ENCODE results near the gene COL27A1.

The COL27A1 gene

DNA sequence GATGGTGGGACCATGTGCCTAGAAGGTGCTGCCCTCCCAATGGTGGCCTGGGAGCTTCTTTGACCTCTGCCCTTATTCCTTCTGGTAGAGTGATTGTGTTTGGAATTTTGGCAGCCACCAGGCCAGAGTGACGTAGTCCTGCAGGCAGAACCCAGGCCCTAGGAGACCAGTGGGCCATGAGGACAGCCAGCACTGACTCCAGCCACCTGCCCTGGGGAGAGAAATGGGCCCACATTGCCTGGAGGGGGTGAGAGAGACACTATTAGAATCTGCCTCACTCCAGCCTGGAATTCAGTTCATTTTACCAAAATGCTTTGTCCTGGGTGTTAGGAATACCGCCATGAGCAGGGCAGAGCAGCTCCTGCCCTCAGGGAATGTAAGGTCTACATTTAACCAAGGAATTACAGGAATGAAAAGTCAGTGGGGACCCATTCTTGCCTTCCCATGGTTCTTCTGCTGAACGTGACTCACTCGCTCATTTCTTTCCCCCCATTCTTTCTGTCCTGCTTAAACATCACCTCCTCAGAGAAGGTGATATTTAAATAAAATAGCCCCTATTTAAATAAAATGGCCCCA is 5.5 kb upstream of the COL27A1 start:
- TF ChIP-seq ZNF274 (IDR thresholded peaks at IDR 0.05; ENCODE audit: low read depth, low read length): no peak
- H3K4me3 ChIP-seq (ENCODE audit: low read length): no peak overlapping the region

DNA sequence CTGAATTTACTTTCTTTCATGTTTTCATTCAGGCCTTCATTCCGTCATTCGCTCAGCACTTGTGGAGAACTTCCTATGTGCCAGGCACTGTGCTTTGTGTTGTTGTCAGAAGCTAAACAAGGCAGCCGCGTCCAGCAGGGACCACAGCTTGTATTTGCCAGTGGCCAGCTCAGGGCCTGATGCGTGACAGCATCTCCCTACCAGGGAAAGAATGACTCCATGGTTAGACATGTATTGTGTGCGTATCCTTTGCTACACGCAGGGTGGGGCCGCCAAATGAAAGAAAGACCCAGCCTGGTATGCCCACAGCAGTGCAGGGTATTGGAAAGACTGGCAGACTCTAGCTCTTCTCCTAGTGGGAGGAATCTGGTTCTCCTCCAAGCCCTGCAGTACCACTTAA is 4.7 kb upstream of the COL27A1 start:
- H3K4me3 ChIP-seq (ENCODE audit: low read length): no peak overlapping the region
- no peak for TF ChIP-seq ZNF274 (IDR thresholded peaks at IDR 0.05; ENCODE audit: low read depth, low read length)

DNA sequence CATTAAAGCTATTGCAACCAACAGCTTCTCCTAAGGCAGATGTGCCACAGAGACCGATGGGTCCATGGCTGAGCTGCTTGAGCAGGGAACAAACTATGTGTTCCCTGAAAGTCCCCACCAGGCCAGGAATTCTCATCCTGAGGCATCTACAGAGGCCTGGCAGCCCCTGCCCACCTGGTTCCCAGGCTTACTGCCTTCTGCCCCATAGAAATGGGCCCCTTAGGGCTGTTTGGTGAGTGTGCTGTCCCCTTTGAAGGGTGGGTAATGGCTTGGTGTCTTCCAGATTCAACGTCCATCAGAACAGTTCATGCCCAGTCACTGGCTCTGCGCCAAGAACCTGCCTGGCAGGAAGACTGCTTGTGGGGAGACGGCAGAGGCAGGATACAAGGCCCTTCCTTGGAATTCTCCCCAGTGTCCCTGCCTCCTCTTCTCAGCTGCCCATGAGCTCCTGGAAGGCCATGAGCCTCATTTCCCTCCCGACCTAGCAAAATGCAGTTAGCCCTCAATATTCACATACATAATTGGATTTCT is 3.8 kb upstream of the COL27A1 start:
- TF ChIP-seq ZNF274 (IDR thresholded peaks at IDR 0.05; ENCODE audit: low read depth, low read length): no peak
- H3K4me3 ChIP-seq (ENCODE audit: low read length): no peak overlapping the region

DNA sequence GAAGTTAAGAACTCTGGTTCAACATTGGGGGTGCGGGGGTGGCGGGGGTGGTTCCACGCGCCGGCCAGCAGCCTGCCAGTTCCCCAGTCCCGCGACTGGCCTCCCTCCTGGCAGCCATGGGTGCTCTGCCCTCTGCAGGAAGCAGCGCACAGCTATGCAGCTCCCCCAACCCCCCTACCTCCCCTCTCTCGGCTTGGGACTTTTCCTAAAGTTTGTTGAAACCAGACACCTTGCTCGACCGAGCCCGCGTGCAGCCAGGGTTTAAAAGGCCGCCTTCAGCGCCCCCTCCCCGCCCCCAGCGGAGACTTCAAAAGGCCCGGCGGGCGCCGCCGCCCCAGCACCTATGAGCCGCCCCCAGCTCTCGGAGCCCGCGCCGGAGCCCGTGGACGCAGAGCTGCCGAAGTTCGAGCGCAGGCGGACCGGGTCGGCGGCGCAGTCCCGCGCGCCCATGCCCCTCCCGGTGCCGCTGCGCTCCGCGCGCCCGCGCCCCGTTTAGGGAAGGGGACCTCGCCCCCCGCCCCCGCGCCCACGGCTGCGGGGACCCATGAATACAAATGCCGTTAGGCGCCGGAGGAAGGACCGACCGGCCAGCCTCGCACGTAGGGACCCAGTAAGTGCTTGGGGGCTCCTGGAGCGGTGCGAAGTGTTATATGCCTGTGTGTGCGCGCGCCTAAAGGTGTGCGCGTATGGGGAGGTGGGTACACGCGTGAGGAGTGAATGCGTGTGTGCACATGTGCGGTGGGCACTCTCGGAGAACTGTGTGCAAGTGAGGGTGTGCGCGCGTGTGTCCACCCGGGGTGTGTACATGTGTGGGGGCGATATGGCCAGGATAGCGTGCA is 1.4 kb upstream of the COL27A1 start:
- TF ChIP-seq ZNF274 (IDR thresholded peaks at IDR 0.05; ENCODE audit: low read depth, low read length): no peak

DNA sequence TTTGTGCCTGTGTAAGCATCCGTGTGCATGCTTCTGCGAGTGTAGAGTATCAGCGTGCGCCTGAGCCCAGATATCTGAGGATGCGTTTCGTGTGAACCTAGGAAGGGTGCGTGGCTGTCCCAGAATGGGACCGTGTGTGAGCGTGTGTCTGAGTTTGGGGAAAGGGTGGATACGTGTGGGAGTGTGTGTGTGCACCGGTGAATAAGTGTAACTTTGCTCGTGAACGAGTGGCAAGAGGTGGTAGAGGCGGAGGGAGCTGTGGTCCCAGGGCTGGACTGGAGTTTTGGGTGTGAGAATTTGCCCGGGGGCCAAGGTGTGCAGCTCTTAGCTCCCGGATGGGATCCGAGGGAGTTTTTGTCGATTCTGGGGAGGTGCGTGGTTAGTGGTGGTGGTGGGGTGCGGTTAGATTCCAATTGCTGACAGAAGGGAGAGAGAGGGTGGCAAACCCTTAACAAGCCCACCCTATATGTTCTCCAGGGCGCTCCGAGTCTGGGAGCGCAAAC is 686 bp upstream of the COL27A1 start:
- H3K4me3 ChIP-seq (ENCODE audit: low read length): no peak overlapping the region
- no peak for TF ChIP-seq ZNF274 (IDR thresholded peaks at IDR 0.05; ENCODE audit: low read depth, low read length)

More for the DNA sequence above, 1.4 kb upstream of the COL27A1 start:
- no peak overlapping the region for H3K4me3 ChIP-seq (ENCODE audit: low read length)

DNA sequence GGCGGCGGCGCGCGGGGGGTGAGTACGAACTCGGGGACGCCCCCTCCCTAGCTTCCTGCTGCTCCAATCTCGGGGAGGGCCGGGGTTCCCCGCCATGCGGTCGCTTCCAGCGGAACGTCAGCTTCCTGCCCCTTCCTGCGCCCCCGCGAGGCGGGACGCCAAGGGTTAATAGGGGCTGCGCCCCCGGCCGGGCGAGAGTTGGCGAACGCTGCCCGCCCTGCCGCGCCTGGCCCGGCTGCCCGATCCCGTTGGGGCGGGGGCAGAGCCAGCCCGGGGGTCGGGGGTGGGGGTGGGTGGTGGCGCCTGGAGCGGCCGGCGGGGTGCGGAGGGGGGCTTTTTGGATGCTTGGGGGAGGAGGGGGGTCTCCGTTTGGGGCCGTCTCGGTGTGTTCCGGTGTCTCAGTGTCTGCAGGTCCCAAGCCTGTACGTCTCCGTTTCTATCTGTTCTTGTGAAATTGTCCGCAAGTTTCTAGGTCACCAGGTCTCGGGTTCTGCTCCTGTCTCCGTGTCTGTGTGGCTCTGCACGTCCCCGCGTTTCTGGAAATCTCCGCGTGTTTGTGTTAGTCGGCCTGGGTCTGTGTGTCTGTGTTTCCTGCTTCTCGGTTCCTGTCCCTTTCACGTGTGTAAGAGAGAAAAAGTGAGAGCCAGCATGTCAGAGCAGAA is 789 bp downstream of the COL27A1 start:
- no peak for TF ChIP-seq ZNF274 (IDR thresholded peaks at IDR 0.05; ENCODE audit: low read depth, low read length)
- no peak overlapping the region for H3K4me3 ChIP-seq (ENCODE audit: low read length)

DNA sequence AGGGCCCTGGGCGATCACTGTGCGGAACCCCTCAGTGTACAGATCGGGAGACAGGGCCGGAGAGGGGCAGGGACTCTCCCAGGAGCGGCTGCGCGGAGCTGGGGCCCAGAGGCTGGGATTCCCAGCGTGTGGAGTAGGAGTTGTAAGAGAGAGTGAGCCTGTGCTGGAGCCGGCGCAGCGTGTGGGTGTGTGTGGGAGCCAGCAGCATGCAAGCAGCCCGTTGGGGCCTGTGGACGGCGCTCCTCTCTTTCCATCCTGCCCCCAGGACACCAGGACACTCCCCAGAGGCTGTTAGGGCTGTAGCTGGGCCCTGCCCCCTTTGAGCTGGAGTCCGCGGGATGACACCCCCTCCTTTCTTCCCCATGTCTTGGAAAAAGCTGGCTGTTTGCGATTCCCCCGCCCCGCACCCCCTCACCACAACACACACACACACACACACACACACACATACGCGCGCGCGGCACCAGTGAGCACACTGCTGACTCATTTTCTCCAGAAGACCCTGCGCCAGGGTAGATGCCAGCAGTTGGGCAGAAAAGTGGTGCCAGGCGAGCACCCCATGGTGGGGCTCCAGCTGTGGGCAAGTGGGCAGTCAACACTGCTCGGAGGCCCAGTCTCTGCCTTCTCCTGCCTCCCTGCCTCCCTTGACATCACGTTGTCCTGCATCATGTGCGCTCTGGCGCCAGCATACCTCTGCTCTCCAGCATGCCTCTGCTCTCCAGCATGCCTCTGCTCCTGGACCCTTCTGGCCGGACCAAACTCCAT is 1.5 kb downstream of the COL27A1 start:
- no peak for TF ChIP-seq ZNF274 (IDR thresholded peaks at IDR 0.05; ENCODE audit: low read depth, low read length)
- no peak overlapping the region for H3K4me3 ChIP-seq (ENCODE audit: low read length)

DNA sequence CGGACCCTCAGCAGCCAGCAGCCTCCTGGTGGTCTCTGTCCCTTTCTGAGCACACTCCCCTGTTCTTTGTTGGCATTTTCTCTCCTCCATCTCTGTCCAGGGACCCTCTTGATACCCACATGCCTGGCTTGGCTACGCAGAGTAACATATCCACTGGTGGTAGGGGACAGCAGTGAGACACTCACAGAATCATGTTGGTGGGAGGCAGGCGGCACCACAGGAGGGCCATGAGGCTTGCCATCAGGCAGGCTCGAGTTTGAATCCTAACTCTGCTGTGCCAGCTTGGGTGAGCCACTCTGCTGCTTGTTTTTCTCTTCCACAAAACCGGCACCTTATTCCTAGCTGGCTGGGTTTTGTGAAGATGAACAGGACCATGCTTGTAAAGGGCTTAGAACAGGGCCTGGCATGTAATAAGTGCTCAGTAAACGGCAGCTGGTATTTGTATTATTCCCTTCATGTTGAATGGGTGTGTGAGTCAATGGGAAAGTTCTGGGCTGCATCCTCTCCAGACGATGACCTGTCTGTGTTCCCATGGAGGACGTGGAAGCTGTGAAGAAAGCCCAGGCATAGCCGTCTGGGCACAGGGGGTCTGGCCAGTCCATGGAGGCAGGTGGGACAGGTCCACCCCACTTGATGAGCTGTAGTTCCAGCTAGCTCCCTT is 2.3 kb downstream of the COL27A1 start:
- TF ChIP-seq ZNF274 (IDR thresholded peaks at IDR 0.05; ENCODE audit: low read depth, low read length): no peak
- no peak overlapping the region for H3K4me3 ChIP-seq (ENCODE audit: low read length)

DNA sequence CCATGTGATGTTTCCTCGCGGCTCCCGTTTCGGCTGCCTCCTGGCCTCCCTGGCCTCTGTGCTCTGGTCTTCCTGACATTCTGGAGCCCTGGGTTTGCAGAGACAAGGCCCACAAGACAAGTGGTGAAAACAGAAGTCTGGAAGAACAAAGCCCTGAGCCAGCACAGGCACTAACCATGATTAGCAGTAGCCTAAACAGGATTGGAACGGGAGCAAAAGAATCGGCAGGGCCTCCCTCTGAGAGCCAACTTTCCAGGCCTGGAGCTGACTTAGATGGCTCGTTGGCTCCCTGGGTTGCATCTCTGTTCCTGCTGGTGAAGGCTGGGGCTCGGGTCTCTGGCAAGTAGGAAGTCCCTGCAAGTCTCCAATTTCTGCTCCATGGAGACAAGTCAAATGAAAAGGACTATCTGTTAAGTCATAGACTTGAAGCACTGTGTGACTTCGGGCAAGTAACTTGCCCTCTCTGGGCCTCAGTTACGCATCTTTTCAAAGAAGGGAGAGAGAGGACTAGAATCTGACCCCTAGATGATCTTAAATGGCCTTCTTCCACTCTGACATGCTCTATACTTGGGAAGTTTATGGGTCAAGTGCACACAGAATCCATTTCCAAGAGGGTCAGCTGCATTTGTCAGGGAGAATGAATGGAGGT is 3.3 kb downstream of the COL27A1 start:
- H3K4me3 ChIP-seq (ENCODE audit: low read length): no peak overlapping the region
- no peak for TF ChIP-seq ZNF274 (IDR thresholded peaks at IDR 0.05; ENCODE audit: low read depth, low read length)

DNA sequence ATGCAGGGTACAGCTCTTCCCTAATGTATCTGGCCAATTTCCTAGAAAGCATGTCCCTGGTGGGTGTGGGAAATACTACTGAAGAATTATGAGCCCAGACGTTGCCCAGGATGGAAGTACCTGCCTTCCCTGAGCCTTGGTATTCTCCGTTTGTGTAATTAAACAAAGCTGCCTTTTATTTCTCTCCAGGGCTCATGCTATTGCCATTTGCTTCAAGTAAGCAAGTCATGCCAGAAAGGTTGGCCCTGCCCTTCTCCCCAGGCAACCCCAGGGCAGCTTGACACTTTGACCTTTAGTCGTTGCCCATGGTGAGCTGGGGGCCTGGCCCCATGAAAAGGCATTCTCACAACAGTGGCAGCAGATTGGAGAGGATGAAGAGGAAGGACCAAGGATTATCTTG is 4.4 kb downstream of the COL27A1 start:
- H3K4me3 ChIP-seq (ENCODE audit: low read length): no peak overlapping the region
- TF ChIP-seq ZNF274 (IDR thresholded peaks at IDR 0.05; ENCODE audit: low read depth, low read length): no peak

DNA sequence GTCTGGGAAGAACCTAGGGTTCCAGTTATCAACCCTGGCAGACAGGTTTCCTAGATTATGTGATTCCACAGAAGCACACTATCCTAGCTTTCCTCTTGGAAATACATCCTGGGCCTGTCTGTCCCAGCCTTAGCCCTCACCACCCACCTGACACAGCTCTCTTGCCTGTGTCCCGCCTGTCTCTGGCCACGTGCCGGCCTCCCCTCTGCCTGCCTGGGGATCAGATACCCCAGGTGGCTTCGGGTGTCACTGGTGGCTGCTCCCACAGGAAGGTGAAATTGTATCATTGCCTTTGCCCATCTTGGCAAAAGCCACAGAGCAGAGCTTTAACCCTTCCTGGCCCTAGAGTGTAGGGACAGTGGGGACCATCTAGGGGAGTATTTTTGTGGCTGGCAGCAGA is 6.2 kb downstream of the COL27A1 start:
- no peak overlapping the region for H3K4me3 ChIP-seq (ENCODE audit: low read length)
- TF ChIP-seq ZNF274 (IDR thresholded peaks at IDR 0.05; ENCODE audit: low read depth, low read length): no peak

DNA sequence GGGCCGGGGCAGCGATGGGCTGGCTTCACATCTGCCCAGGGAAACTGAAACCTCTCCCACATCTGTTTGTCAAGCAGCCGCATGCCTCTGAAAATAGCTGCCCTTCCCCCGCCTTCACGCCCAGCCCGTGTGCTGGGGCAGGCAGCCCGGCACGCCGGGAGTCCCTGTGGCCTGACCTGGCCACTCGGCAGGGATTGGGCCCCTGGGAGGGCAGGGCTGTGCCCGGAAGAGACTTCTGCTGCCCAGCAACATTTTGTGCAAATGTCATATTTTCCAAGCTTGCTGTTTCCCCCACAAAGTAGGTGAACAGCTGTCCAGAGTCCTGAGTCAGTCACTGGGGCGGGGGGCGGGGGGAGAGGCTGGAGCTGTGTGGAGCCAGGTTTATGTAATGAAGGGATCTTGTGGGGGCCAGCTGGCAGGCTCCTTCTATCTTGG is 8.2 kb downstream of the COL27A1 start:
- no peak for TF ChIP-seq ZNF274 (IDR thresholded peaks at IDR 0.05; ENCODE audit: low read depth, low read length)

More for the DNA sequence above, 8.2 kb downstream of the COL27A1 start:
- H3K4me3 ChIP-seq (ENCODE audit: low read length): no peak overlapping the region
